ENCODE data around the gene ATOH8.

ATOH8 gene

GRCh38 chr2:85741211-85741832, 12.5 kb upstream of the ATOH8 start:
- CTCF ChIA-PET, result interaction anchor here (0.9 to 26.9 kb wide), 13 partner anchors 8 to 337 kb away, joined by 3 to 643 read pairs (median 7); partner anchors contain the start of gene ATOH8

GRCh38 chr2:85741833-85742455, 11.8 kb upstream of the ATOH8 start:
- CTCF ChIA-PET, result interaction anchor here (0.9 to 26.9 kb wide), 17 partner anchors 8 to 338 kb away, joined by 3 to 643 read pairs (median 5); partner anchors contain the start of gene ATOH8
- DNase-seq (ENCODE audit: low read depth, low spot score), result peak; percentile 88
- POLR2A ChIA-PET, result interaction anchor here (0.7 to 2.5 kb wide), 8 partner anchors 12 to 43 kb away, joined by 3 to 15 read pairs (median 3); partner anchors contain the start of gene ATOH8
- no peak for TF ChIP-seq CTCF (IDR thresholded peaks at IDR 0.05; ENCODE audit: insufficient read depth, low read length, missing control alignments)
- H3K4me3 ChIP-seq (ENCODE audit: low read depth, low read length), result peak overlapping the region; percentile 23

More at GRCh38 chr2:85741211-85741832, 12.5 kb upstream of the ATOH8 start:
- no peak for TF ChIP-seq CTCF (IDR thresholded peaks at IDR 0.05; ENCODE audit: insufficient read depth, low read length, missing control alignments)
- POLR2A ChIA-PET, result interaction anchor here (0.7 to 2.5 kb wide), 6 partner anchors 12 to 44 kb away, joined by 3 to 15 read pairs (median 4); partner anchors contain the start of gene ATOH8
- DNase-seq (ENCODE audit: low read depth, low spot score), result no peak
- no peak overlapping the region for H3K4me3 ChIP-seq (ENCODE audit: low read depth, low read length)

DNA sequence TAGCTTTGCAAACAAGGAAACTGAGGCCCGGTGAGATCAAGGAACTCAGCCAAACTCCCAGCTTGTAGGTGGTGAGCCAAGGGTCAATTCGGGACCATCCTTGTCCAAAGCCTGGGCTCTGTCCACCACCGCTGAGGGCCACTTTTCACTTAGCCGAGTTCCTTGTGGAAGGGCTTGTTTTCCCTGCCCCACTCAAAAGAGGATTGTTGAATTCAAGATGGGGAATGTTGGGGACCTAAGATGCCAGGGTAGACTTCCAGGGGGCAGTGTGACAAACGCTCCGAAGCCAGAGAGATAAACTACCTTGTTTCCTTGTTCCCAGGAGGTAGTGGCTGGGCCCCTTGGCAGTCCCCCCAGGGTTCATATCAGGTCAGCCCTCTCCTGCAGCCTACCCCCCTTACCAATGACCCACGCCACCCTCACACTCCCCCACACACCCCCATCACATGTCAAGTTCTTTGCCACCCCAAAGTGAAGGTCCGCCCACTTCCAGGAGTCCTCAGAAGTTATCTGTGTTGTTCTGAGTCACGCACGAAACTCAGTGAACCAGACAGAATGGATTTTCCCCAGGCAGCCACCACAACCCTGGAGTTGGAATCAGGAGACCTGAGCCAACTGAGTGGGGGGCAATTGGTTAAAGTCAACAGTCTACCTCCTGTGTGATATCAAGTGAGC, 10.3 kb upstream of the ATOH8 start:
- ChIA-PET POLR2A (interaction anchor here (1.3 kb wide), 1 partner anchor 13 kb away, joined by 3 read pairs; no protein-coding TSS in a partner anchor), CTCF (interaction anchor here (0.8 to 26.9 kb wide), 11 partner anchors 7 to 335 kb away, joined by 3 to 643 read pairs (median 5); partner anchors contain the start of gene ATOH8)
- TF ChIP-seq CTCF (IDR thresholded peaks at IDR 0.05; ENCODE audit: insufficient read depth, low read length, missing control alignments), result no peak
- peak; percentile 58 for DNase-seq (ENCODE audit: low read depth, low spot score)
- no peak overlapping the region for H3K4me3 ChIP-seq (ENCODE audit: low read depth, low read length)

- CTCF ChIA-PET, result interaction anchor here (0.8 to 26.9 kb wide), 11 partner anchors 9 to 107 kb away, joined by 3 to 643 read pairs (median 4); no protein-coding TSS in a partner anchor
- no peak for TF ChIP-seq CTCF (IDR thresholded peaks at IDR 0.05; ENCODE audit: insufficient read depth, low read length, missing control alignments)
- POLR2A ChIA-PET, result interaction anchor here (1.9 kb wide), 1 partner anchor 28 kb away, joined by 16 read pairs; no protein-coding TSS in a partner anchor
- no peak for DNase-seq (ENCODE audit: low read depth, low spot score)
- H3K4me3 ChIP-seq (ENCODE audit: low read depth, low read length), result peak overlapping the region; percentile 6; the same call in 1 of the 2 replicates
Measured at GRCh38 chr2:85744055-85744454, 9.7 kb upstream of the ATOH8 start.

- peak overlapping the region; percentile 43 for H3K4me3 ChIP-seq (ENCODE audit: low read depth, low read length)
- CTCF ChIA-PET, result interaction anchor here (0.8 to 26.9 kb wide), 19 partner anchors 9 to 144 kb away, joined by 3 to 643 read pairs (median 4); partner anchors contain the start of genes ATOH8 and ST3GAL5
- no peak for TF ChIP-seq CTCF (IDR thresholded peaks at IDR 0.05; ENCODE audit: insufficient read depth, low read length, missing control alignments)
- peak; percentile 92 for DNase-seq (ENCODE audit: low read depth, low spot score)
- POLR2A ChIA-PET, result interaction anchor here (0.6 to 1.9 kb wide), 9 partner anchors 8 to 370 kb away, joined by 3 to 16 read pairs (median 4); partner anchors contain the start of genes POLR1A and PTCD3
Measured at GRCh38 chr2:85744741-85745601, 8.8 kb upstream of the ATOH8 start.

Data from AG04449 (cell line).